ENCODE results near the gene UTS2. TPM values are rescaled to one million over a fixed set of nuclear protein-coding genes. Genes with fewer than 3 reads are reported as not detected.

Gene UTS2
- total and polyA plus RNA-seq, 12 donors: 0.65 to 54.3 (median 6.7) TPM; not detected in 6

DNA sequence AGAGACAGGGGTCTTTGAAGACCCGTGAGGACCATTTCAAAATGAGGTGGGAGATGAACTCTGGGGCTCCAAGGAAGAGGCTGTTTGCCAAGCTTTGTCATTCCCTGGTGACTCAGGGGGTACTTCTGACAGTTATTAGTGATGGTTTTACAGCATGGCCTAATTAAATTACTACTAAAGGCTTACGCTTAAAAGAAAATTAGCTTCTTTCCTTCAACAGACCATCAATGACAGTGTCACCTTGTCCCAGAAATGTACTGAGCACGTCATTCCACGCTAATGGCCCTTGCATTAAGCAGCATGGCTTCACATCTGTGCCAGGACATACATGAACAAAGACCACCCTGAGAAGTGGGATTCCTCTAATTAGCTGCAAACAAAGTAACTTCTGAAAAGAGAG, 5.1 kb upstream of the UTS2 start:
- no peak for DNase-seq
- H3K4me1 ChIP-seq (replicated peaks in 1 of 2): no peaks in the 10 kb centered on the region
- H3K4me3 ChIP-seq: no peak overlapping the region
- no peak for TF ChIP-seq POLR2A (IDR thresholded peaks at IDR 0.05)
- TF ChIP-seq, protein P1, sequence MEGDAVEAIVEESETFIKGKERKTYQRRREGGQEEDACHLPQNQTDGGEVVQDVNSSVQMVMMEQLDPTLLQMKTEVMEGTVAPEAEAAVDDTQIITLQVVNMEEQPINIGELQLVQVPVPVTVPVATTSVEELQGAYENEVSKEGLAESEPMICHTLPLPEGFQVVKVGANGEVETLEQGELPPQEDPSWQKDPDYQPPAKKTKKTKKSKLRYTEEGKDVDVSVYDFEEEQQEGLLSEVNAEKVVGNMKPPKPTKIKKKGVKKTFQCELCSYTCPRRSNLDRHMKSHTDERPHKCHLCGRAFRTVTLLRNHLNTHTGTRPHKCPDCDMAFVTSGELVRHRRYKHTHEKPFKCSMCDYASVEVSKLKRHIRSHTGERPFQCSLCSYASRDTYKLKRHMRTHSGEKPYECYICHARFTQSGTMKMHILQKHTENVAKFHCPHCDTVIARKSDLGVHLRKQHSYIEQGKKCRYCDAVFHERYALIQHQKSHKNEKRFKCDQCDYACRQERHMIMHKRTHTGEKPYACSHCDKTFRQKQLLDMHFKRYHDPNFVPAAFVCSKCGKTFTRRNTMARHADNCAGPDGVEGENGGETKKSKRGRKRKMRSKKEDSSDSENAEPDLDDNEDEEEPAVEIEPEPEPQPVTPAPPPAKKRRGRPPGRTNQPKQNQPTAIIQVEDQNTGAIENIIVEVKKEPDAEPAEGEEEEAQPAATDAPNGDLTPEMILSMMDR (IDR thresholded peaks at IDR 0.05): no peak
- no peak overlapping the region for H3K27ac ChIP-seq
- 77 to 85% (median 79%) methylated on average over 4 of the region's 4 CpGs for WGBS, 4 donors
- intact Hi-C loops (cut with DNase I): no loop called here
- H3K27me3 ChIP-seq: no peaks in the 10 kb centered on the region
- H3K36me3 ChIP-seq (replicated peaks in 1 of 2): no peaks in the 10 kb centered on the region
- no peaks in the 10 kb centered on the region for H3K9me3 ChIP-seq (replicated peaks in 1 of 3)

DNA sequence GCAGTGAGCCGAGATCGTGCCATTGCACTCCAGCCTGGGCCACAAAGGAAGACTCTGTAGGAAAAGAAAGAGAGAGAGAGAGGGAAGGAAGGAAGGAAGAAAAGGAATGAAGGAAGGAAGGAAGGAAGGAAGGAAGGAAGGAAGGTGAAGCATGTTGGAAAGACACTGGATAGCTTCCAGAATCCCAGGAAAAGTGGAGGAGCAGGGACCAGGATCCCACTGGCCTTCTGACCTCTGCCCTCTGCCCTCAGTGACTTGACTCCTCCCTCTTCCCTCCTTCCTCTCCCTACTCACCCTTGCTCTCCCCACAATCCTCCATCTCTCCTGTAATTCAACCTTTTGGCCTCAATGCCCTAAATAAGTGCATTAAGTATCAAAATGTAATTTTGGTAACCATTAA, 4.1 kb upstream of the UTS2 start:
- no peak for TF ChIP-seq POLR2A (IDR thresholded peaks at IDR 0.05)
- TF ChIP-seq, protein P1 (IDR thresholded peaks at IDR 0.05): no peak
- DNase-seq: no peak

DNA sequence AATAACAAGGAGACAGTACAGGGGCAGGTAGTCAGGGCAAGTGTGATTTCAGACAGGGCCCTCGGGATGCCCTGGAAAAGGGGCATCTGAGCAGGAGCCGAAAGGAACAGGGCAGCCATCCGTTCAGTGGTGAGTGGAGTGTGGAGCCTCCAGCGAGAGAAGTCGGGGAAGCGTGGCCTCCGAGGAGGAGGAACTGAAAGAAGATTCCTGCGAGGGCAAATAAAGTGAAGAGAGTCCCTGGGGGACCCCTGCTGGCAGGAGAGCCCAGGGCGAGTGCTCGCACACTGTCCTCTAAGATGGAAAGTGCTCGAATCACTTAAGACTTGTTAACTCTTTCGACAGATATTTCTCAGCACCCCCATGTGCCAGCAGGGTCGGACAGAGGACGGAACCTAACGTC, 3.5 kb upstream of the UTS2 start:
- WGBS, 4 donors: 66 to 72% (median 68%) methylated on average over 12 to 15 of the region's 15 CpGs

More for the DNA sequence above, 4.1 kb upstream of the UTS2 start:
- Histone ChIP-seq H3K4me1 (replicated peaks in 1 of 2) (no peaks in the 10 kb centered on the region), H3K36me3 (replicated peaks in 1 of 2) (no peaks in the 10 kb centered on the region), H3K4me3 (no peak overlapping the region), H3K27ac (no peak overlapping the region), H3K9me3 (replicated peaks in 1 of 3) (no peaks in the 10 kb centered on the region), H3K27me3 (no peaks in the 10 kb centered on the region)
- 59 to 71% (median 67%) methylated on average over 2 of the region's 2 CpGs for WGBS, 4 donors
- intact Hi-C loops (cut with DNase I): no loop called here

DNA sequence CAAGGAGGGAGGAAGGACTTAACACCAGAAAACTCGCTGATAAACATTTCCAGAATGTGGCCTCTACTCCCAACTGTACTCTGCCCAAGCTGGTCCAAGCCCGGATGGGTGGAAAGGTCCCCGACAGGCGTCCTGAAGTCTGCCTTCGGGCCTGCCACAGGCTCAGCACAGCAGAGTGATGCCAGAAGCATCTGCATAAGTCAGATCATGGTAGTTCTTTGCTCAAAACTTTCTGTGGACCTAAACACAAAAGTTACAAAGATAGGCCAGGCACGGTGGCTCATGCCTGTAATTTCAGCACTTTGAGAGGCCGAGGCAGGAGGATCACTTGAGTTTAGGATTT, 790 bp upstream of the UTS2 start:
- Histone ChIP-seq H3K9me3 (replicated peaks in 1 of 3) (no peaks in the 10 kb centered on the region), H3K4me3 (no peak overlapping the region), H3K36me3 (replicated peaks in 1 of 2) (no peaks in the 10 kb centered on the region), H3K27me3 (no peaks in the 10 kb centered on the region), H3K27ac (no peak overlapping the region), H3K4me1 (replicated peaks in 1 of 2) (no peaks in the 10 kb centered on the region)
- intact Hi-C loops (cut with DNase I): no loop called here
- WGBS, 4 donors: 80 to 90% (median 87%) methylated on average over 7 of the region's 7 CpGs
- DNase-seq: no peak
- no peak for TF ChIP-seq POLR2A (IDR thresholded peaks at IDR 0.05)
- TF ChIP-seq, protein P1 (IDR thresholded peaks at IDR 0.05): no peak

More for the DNA sequence above, 3.5 kb upstream of the UTS2 start:
- Histone ChIP-seq H3K36me3 (replicated peaks in 1 of 2) (no peaks in the 10 kb centered on the region), H3K27me3 (no peaks in the 10 kb centered on the region), H3K4me1 (replicated peaks in 1 of 2) (no peaks in the 10 kb centered on the region), H3K4me3 (no peak overlapping the region), H3K27ac (no peak overlapping the region), H3K9me3 (replicated peaks in 1 of 3) (no peaks in the 10 kb centered on the region)
- no peak for TF ChIP-seq POLR2A (IDR thresholded peaks at IDR 0.05)
- TF ChIP-seq, protein P1 (IDR thresholded peaks at IDR 0.05): no peak
- intact Hi-C loops (cut with DNase I): no loop called here
- DNase-seq: no peak

Data from adrenal gland (tissue), 12 donors.